HL-60 (cell line): ENCODE data around the gene GPR31.

Experiments
- DNase-seq, 2 experiments: peaks; one replicate each; pipeline ENCODE4 v3.0.0-alpha.2; 2010 to 2020; ENCODE audit warnings: low read depth in 1 of 2, low spot score in 1 of 2
- H3K27ac ChIP-seq: fragments of 250-450 bp; sonication (Bioruptor Pico); replicated peaks from 2 replicates; pipeline ENCODE4 v1.5.1; 2020; ENCODE audit warnings: mild to moderate bottlenecking, moderate library complexity
- H3K27me3 ChIP-seq: fragments of 250-450 bp; sonication (Bioruptor Pico); 2 replicates; pipeline ENCODE4 v1.5.1; 2021; ENCODE audit warnings: mild to moderate bottlenecking, moderate library complexity; ENCODE audit not compliant: insufficient read depth, poor library complexity, severe bottlenecking
- H3K4me3 ChIP-seq: replicated peaks from 2 replicates; pipeline ENCODE4 v1.5.1; 2011; ENCODE audit warnings: mild to moderate bottlenecking, control low read depth, low read length; ENCODE audit not compliant: insufficient read depth
- CTCF ChIP-seq: IDR thresholded peaks from one replicate; pipeline ENCODE4 v1.5.1; 2011; ENCODE audit warnings: low read length, control low read depth, inconsistent platforms; ENCODE audit not compliant: insufficient read depth
- GABPA ChIP-seq: IDR thresholded peaks from 2 replicates; pipeline ENCODE4 v1.6.1; 2012; ENCODE audit warnings: low read depth
- POLR2AphosphoS5 ChIP-seq: IDR thresholded peaks from 2 replicates; pipeline ENCODE4 v1.6.1; 2012; ENCODE audit warnings: low read depth
- REST ChIP-seq: IDR thresholded peaks from 2 replicates; pipeline ENCODE4 v1.6.1; 2012; ENCODE audit warnings: low read depth; ENCODE audit not compliant: insufficient replicate concordance
- SPI1 ChIP-seq: IDR thresholded peaks from 2 replicates; pipeline ENCODE4 v1.6.1; 2012; ENCODE audit warnings: low read depth, mild to moderate bottlenecking, borderline replicate concordance

GPR31 gene

DNA sequence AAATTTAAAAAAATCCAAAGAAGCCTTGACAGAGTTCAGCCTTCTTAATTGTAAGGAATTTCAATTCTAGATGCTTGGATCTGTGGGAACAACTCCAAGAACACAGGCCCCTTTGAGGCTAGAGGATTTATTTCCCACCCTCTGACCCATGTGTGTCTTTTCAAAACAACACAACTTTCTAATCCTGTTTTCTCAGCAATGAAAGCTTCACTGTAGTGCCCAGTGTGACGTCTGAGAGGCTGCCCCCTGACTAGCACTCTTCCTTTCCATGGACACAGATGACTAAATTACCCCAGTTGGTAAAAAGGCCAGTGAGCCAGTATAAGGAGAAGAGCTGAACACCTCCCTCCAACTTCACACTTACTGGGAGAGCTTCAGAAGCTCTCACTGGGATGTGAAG lies 51.4 kb downstream of the GPR31 start:
- TF ChIP-seq POLR2AphosphoS5 (no peak), REST (no peak), GABPA (no peak), SPI1 (no peak), CTCF (no peak)
- H3K27ac ChIP-seq, result no peak overlapping the region
- H3K4me3 ChIP-seq, result no peak overlapping the region
- DNase-seq, result no peak
- no peaks in the 10 kb centered on the region for H3K27me3 ChIP-seq
